ENCODE measurements around the gene MAFG.
"Not testable (repeated sequence)": the region's sequence is repeated elsewhere in the genome, so short reads cannot be mapped to it uniquely, and the experiment has no call there.

MAFG gene

GRCh38 chr17:81921996-81922565 is 5.5 kb downstream of the MAFG start:
- DNase-seq = no peak

GRCh38 chr17:81921537-81921862 is 6.0 kb downstream of the MAFG start:
- no peak for DNase-seq

DNA sequence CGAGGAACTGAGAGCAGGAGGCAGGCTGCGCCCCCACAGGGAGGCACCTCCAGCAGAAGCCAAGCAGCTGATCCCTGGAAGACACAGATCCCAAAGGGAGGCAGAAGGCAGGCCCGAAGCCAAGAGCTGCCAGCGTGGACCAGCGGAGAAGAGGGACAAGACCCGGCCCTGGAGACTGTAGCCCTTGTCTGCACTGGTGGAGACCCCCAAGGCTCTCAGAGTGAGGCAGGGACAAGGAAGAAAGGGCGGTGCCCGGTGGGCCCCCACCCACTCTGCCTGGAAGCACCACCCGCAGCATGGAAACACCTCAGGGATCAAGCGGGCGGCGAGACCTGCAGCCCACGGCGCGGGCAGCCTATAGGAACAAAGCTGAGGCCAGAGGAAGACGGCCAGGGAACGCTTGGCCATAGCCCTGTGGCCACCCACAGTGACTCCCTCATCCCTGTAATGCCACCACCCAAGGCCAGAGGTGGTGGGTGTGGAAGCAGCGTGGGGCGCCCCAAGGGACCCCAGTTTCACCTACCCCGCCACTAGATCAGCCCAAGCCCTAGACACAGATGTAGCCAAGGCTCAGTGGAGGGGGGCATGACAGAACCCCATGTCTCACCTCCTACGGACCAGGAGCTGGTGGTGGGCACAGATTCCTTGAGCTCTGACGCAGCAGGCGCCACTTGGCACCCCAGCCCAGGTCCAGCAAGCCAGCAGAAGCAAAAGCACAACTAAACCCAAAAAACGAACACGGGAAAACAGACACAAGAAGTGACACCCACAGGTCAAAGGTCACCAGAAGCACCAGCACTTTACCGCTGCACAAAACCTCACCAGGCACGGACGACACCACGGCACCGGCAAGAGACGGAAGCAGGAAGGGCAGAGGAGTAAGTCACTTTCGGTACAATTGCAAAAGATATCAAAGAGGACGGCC is 6.7 kb downstream of the MAFG start:
- no peak for DNase-seq

- DNase-seq = no peak
Observed at GRCh38 chr17:81918832-81919545, 8.5 kb downstream of the MAFG start.

GRCh38 chr17:81918333-81918669 is 9.2 kb downstream of the MAFG start:
- not testable (repeated sequence) for DNase-seq

DNA sequence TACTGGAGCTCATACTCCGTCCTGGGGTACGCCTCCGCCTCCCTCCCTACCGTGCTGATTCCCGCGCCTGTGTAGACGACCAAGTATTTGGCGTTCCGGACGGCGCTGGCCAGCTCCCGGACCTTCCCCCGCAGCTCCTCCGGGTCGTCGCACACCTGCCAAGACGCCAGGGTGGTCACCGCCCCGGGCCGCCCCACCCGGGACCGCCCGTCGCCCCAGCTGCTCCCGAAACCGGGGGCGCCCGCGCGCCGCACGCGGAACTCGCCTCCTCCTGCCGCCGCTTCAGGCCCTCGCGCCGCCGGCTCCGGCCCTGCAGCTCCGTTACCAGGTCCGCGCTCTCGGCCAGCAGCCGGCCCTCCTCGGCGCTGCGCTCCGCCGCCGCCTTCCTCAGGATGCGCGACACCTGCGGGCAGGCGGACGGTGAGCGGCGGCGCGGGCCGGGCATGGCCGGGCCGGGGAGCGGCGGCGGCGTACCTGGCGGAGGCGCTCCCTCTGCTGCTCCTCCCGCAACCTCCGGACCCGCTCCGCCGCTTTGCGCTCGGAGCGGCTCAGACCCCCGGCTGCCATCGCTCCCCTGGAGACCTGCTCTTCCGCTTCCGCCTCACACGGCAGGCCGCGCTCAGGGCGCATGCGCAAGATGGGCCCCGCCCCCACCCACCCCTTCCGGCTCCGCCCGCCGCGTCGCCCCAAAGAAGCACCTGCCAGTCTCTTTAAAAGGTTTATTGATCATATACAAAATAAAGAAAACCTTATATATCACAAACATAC is 9.8 kb downstream of the MAFG start, which contains the start of gene SIRT7:
SIRT7 (minus strand) TSS at position 612 of the 768 bp plus-strand sequence; CDS start at position 567, 45 bp downstream.
- peak; percentile 11 for DNase-seq

GRCh38 chr17:81916234-81917001 is 11.1 kb downstream of the MAFG start:
- DNase-seq = no peak

DNA sequence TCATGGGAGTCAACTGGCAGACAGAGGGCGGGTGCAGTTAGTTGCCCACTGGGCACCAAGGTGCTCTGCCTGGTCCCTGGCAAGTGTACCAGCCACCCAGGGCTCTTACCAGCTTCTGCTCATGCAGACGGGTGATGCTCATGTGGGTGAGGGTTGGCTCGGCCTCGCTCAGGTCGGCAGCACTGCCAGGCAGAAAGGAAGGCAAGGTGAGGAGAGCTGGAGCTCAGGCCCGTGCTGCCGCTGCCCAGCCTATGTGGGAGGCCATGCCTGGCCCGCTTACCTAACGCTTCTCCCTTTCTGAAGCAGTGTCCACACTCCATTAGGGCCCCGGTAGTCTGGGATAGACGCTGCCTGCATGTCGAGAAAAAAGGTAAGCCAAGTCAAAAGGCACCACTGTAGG is 12.2 kb downstream of the MAFG start:
- no peak for DNase-seq

DNA sequence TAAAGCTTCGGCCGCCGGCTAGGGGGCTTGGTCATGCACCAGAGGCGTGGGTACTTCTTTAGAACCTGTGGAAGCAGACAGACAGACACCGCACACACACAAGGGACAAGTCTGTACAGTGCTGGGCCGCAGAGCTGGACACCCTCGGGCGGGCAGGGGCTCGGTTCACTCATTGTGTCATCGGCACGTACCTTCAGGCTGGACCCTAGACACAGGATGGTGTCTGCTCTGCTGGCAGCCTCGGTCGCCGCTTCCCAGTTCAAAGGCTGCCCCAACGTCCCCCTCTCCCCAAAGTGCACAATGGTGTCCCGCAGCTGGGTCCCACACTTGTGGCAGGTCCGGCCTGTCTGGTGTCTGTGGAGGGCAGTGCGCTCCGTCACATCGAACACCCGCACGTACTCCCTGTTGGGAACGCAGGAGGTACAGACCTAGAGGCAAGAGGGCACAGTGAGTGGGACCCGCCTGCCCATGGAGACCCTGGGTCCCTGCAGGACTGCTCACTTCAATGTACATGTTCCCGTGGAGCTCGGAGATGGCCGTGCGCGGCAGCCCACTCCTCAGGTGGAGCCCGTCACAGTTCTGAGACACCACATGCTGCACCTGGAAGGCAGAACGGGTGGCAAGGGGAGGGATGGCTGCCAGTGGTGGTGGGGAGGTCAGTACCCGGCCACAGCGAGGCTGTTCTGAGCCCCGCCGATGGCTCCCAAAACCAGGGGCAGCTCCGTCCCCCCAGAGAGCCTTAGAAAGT is 13.3 kb downstream of the MAFG start:
- no peak for DNase-seq

GRCh38 chr17:81913394-81914102 is 14.0 kb downstream of the MAFG start:
- no peak for DNase-seq

DNA sequence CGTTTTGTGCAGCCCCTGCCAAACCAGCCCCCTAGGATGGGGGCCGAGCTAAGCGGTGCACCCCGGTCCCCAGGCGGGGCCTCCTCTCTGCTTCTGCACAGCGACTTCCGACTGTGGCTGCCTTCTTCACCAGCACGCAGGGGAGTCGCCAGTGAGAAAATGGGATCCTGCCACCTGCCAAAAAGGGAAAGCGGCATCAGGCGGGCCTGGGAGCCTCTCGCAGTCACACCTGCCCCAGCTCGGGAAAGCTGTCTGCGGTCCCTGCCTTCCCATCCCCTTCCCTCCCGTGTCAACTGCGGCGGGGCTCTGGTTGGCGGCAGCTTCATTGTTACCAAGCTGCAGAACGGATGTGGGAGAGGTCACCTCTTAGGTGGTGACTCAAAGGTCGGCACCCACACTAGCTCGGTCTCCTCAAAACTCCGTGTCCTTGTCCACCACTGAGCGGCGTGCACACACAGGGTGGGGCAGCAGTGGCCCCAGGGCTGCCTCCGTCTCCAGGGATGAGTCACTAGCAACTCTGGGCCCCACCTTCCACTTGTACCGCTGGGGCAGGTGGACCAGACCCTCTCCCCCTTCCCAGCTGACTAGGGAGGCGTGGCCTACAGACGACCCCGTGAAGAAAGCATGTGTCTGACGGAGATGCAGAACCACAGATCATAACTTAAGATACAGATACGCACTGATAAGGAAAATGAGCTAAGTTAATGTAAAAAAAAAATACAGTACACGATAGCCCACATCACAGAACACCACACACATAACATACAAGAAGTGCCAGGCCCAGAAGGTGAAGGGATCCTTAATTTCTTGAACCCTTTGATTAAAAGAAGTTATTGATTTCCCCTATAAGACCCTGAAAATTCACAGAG is 14.9 kb downstream of the MAFG start:
- no peak for DNase-seq

- no peak for DNase-seq
Observed at GRCh38 chr17:81911969-81912368, 15.6 kb downstream of the MAFG start.

DNA sequence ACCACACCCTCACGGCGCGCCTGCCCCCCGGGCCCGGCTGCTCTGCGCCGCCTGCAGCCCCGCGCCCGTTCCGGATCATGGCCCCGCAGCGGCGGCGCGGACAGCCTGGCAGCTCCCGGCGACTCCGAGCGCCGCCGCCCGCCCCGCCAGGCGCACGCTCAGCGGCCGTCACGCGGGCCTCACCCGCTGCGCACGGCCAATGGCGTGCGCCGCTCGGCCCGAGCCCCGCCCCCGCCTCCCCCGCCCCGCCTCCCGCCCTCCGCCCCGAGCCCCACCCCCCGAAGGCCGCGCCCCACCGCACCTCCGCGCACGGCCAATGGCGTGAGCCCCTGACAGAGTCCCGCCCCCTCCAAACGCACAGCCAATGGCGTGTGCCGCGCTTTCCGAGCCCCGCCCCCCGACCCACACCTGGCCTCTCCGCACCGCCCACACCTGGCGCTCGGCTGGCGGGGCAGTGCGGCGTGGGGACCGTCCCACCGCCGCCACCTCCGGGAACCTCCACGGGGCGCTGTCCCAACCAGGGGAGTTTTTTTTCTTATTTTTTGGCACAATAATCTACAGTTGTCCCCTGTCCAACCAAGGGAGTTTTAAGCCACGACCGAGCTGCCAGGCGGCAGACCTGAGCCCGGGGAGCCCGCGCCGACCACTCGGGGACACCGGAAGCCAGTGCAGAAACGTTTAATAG is 16.1 kb downstream of the MAFG start, which contains the start of gene PCYT2:
PCYT2 (minus strand) TSS at position 123 of the 685 bp plus-strand sequence; CDS start at position 79, 44 bp downstream.
- peak; percentile 14 for DNase-seq

GRCh38 chr17:81910840-81911276 is 16.7 kb downstream of the MAFG start:
- DNase-seq = no peak

DNA sequence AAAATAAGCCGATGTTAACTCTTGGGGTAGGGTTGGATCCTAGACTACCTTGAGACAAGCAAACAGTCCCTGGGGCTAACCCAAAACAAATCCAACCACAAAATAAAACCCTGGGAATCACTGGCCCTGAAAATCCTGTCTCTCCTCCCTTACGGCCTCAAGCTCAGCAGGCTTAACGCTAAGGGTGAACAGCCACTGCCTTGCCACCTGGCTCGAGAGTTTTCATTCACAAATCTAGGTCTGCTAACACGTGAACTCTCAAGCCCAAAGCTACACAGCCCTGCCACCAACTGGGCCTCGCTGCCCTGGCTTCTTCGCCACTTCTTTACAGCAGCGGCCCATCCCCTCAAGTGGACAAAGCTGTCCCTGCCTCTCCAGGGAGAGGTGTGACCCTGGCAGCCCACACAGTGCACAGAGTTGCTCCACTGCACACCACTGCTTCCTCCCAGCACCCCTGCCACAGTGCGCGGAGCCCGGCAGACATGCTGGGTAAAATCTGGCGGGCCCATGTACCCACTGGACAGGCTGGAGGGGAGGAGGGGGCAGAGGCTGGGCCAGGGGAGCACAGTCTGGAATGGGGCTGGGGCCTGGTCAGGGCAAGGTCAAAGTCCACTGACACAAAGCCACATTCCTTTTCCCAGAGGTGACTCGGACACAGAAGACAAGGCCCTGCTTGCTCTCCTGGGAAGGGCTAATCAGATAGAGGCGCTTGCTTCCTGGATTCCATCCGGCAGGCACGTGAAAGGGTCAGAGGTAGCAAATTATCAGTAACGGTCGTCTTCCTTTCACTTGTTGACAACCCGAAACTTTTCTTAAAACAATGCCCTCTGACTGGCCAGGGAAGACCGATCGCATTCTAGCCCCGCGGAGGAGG is 17.3 kb downstream of the MAFG start:
- no peak for DNase-seq

GRCh38 chr17:81909231-81909630 is 18.3 kb downstream of the MAFG start:
- no peak for DNase-seq

DNA sequence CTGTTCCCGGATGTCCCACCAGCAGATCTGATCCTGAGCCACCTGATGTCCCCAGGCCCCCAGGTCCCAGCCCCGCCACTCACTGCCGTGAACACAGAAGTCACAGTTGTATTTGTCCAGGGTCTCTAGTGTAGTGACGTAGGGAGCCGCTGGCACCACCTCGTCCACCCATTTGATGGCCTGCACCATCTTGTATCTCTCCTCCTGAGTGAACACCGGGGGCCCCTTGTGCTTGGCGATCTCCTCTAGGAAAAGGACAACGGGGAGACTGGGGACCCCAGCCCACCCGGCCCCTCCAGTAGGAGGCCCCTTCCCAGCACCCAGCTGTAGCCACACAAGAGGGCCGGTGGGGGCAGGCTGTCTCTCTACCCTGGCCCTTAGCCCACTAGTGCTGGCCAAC is 18.7 kb downstream of the MAFG start:
- DNase-seq = no peak
